ENCODE data around the gene ZPBP. TPM values are rescaled to one million over a fixed set of nuclear protein-coding genes. Genes with fewer than 3 reads are reported as not detected.

The ZPBP gene
- total RNA-seq, 1 experiment from 2014 or later: not detected

DNA sequence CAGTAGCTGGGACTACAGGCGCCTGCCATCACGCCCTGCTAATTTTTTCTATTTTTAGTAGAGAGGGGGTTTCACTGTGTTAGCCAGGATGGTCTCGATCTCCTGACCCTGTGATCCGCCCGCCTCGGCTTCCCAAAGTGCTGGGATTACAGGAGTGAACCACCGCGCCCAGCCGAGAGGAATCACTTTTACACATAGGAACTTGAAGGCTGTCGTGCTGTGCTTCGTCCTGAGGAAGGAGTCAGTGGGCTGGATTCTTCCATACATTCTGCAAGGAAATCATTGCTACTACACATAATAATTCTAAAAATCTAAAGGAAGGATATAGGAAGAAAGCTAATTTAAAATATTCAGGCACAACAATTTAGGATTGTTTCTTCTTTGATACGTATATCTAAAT is 48.8 kb upstream of the ZPBP start:
- Histone ChIP-seq H3K27ac (ENCODE audit: low read depth, low read length, poor library complexity, severe bottlenecking) (no peak overlapping the region), H3K4me1 (ENCODE audit: insufficient read depth, low read length, poor library complexity, severe bottlenecking) (no peaks in the 10 kb centered on the region), H3K27me3 (replicated peaks; ENCODE audit: insufficient read depth, low read depth, low read length, poor library complexity) (no peaks in the 10 kb centered on the region), H3K4me3 (ENCODE audit: low read depth, low read length, poor library complexity, severe bottlenecking) (no peak overlapping the region), H3K36me3 (ENCODE audit: insufficient read depth, low read length, poor library complexity, severe bottlenecking) (no peaks in the 10 kb centered on the region), H3K9me3 (ENCODE audit: low read depth, low read length, poor library complexity, severe bottlenecking) (no peaks in the 10 kb centered on the region)
- no TSS peak for BruUV-seq (replicated peaks)
- ChIA-PET POLR2A (ENCODE audit: low non-redundant PET) (no interaction called here), CTCF (no interaction called here)
- TF ChIP-seq EZH2 (IDR thresholded peaks at IDR 0.05; ENCODE audit: borderline replicate concordance, low read depth, low read length, poor library complexity, severe bottlenecking): no peak
- TF ChIP-seq, protein P1, sequence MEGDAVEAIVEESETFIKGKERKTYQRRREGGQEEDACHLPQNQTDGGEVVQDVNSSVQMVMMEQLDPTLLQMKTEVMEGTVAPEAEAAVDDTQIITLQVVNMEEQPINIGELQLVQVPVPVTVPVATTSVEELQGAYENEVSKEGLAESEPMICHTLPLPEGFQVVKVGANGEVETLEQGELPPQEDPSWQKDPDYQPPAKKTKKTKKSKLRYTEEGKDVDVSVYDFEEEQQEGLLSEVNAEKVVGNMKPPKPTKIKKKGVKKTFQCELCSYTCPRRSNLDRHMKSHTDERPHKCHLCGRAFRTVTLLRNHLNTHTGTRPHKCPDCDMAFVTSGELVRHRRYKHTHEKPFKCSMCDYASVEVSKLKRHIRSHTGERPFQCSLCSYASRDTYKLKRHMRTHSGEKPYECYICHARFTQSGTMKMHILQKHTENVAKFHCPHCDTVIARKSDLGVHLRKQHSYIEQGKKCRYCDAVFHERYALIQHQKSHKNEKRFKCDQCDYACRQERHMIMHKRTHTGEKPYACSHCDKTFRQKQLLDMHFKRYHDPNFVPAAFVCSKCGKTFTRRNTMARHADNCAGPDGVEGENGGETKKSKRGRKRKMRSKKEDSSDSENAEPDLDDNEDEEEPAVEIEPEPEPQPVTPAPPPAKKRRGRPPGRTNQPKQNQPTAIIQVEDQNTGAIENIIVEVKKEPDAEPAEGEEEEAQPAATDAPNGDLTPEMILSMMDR (conservative IDR thresholded peaks at IDR 0.05; ENCODE audit: low read depth, low read length): no peak
- peak; percentile 24 for DNase-seq (ENCODE audit: low spot score)
- intact Hi-C loops (cut with micrococcal nuclease; ENCODE audit: unreplicated experiment): loop anchor here (1.0 kb wide), 2 partner anchors 227 to 276 kb away; no protein-coding TSS in a partner anchor

DNA sequence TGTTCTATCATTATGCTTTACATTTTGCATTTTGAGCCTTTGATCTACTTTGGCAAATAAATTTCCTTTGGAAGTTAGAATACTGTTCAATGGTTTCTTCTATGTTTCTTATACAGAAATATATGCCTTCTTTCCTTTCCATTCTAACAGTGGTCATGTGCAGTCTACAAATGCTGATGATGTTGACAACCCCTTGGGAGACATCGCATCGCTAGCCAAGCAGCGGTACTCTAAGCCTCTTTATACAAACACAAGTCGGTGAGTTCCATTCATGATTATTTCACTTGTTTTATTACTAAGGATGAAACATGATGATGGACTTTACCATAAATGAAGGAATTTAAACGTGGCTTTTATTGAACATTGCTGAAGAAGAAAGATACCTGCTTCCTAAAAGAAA is 48.1 kb upstream of the ZPBP start:
- BruUV-seq (replicated peaks): no TSS peak
- Histone ChIP-seq H3K4me3 (ENCODE audit: low read depth, low read length, poor library complexity, severe bottlenecking) (no peak overlapping the region), H3K9me3 (ENCODE audit: low read depth, low read length, poor library complexity, severe bottlenecking) (no peaks in the 10 kb centered on the region), H3K36me3 (ENCODE audit: insufficient read depth, low read length, poor library complexity, severe bottlenecking) (no peaks in the 10 kb centered on the region), H3K27ac (ENCODE audit: low read depth, low read length, poor library complexity, severe bottlenecking) (no peak overlapping the region), H3K27me3 (replicated peaks; ENCODE audit: insufficient read depth, low read depth, low read length, poor library complexity) (no peaks in the 10 kb centered on the region), H3K4me1 (ENCODE audit: insufficient read depth, low read length, poor library complexity, severe bottlenecking) (no peaks in the 10 kb centered on the region)
- TF ChIP-seq, protein P1 (conservative IDR thresholded peaks at IDR 0.05; ENCODE audit: low read depth, low read length): no peak
- TF ChIP-seq EZH2 (IDR thresholded peaks at IDR 0.05; ENCODE audit: borderline replicate concordance, low read depth, low read length, poor library complexity, severe bottlenecking): no peak
- POLR2A ChIA-PET (ENCODE audit: low non-redundant PET): no interaction called here
- intact Hi-C loops (cut with micrococcal nuclease; ENCODE audit: unreplicated experiment): no loop called here
- no peak for DNase-seq (ENCODE audit: low spot score)
- CTCF ChIA-PET: no interaction called here

DNA sequence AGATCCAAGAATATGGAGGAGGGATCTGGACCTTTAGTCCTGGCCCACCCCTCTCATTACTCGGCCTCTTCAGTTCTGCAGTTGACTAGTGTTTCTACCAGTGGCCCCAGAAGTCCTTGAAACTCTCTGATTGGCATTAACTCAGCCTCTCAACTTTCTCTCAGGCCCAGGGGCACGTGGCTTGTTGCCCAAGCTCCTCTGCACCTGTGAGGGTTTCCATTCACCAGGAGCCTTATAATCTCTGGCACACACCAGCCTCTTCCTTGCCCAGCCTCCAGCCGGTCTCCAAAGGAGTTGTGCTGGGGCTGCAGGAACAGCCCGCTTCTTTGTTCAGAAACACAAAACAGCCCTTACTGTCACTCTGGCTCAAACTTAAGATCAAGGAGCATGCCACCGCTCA is 47.6 kb upstream of the ZPBP start:
- Histone ChIP-seq H3K4me3 (ENCODE audit: low read depth, low read length, poor library complexity, severe bottlenecking) (no peak overlapping the region), H3K9me3 (ENCODE audit: low read depth, low read length, poor library complexity, severe bottlenecking) (no peaks in the 10 kb centered on the region), H3K36me3 (ENCODE audit: insufficient read depth, low read length, poor library complexity, severe bottlenecking) (no peaks in the 10 kb centered on the region), H3K27ac (ENCODE audit: low read depth, low read length, poor library complexity, severe bottlenecking) (no peak overlapping the region), H3K4me1 (ENCODE audit: insufficient read depth, low read length, poor library complexity, severe bottlenecking) (no peaks in the 10 kb centered on the region), H3K27me3 (replicated peaks; ENCODE audit: insufficient read depth, low read depth, low read length, poor library complexity) (no peaks in the 10 kb centered on the region)
- no TSS peak for BruUV-seq (replicated peaks)
- TF ChIP-seq, protein P1 (conservative IDR thresholded peaks at IDR 0.05; ENCODE audit: low read depth, low read length): no peak
- no peak for TF ChIP-seq EZH2 (IDR thresholded peaks at IDR 0.05; ENCODE audit: borderline replicate concordance, low read depth, low read length, poor library complexity, severe bottlenecking)
- no peak for DNase-seq (ENCODE audit: low spot score)
- ChIA-PET POLR2A (ENCODE audit: low non-redundant PET) (no interaction called here), CTCF (no interaction called here)
- intact Hi-C loops (cut with micrococcal nuclease; ENCODE audit: unreplicated experiment): no loop called here

Data from A673 (cell line).